SH-SY5Y (cell line): ENCODE measurements around the gene EPHB6.
A peak's percentile ranks its signal among the peaks of the same experiment; 100 is the strongest.

Experiments used
- GATA2 ChIP-seq: IDR thresholded peaks from 2 replicates; pipeline ENCODE4 v1.6.1; 2011; ENCODE audit warnings: mild to moderate bottlenecking, low read depth, low read length
- GATA3 ChIP-seq: IDR thresholded peaks from 2 replicates; pipeline ENCODE4 v1.6.1; 2011; ENCODE audit warnings: low read depth, mild to moderate bottlenecking, low read length, moderate library complexity

The EPHB6 gene, protein sequence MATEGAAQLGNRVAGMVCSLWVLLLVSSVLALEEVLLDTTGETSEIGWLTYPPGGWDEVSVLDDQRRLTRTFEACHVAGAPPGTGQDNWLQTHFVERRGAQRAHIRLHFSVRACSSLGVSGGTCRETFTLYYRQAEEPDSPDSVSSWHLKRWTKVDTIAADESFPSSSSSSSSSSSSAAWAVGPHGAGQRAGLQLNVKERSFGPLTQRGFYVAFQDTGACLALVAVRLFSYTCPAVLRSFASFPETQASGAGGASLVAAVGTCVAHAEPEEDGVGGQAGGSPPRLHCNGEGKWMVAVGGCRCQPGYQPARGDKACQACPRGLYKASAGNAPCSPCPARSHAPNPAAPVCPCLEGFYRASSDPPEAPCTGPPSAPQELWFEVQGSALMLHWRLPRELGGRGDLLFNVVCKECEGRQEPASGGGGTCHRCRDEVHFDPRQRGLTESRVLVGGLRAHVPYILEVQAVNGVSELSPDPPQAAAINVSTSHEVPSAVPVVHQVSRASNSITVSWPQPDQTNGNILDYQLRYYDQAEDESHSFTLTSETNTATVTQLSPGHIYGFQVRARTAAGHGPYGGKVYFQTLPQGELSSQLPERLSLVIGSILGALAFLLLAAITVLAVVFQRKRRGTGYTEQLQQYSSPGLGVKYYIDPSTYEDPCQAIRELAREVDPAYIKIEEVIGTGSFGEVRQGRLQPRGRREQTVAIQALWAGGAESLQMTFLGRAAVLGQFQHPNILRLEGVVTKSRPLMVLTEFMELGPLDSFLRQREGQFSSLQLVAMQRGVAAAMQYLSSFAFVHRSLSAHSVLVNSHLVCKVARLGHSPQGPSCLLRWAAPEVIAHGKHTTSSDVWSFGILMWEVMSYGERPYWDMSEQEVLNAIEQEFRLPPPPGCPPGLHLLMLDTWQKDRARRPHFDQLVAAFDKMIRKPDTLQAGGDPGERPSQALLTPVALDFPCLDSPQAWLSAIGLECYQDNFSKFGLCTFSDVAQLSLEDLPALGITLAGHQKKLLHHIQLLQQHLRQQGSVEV

DNA sequence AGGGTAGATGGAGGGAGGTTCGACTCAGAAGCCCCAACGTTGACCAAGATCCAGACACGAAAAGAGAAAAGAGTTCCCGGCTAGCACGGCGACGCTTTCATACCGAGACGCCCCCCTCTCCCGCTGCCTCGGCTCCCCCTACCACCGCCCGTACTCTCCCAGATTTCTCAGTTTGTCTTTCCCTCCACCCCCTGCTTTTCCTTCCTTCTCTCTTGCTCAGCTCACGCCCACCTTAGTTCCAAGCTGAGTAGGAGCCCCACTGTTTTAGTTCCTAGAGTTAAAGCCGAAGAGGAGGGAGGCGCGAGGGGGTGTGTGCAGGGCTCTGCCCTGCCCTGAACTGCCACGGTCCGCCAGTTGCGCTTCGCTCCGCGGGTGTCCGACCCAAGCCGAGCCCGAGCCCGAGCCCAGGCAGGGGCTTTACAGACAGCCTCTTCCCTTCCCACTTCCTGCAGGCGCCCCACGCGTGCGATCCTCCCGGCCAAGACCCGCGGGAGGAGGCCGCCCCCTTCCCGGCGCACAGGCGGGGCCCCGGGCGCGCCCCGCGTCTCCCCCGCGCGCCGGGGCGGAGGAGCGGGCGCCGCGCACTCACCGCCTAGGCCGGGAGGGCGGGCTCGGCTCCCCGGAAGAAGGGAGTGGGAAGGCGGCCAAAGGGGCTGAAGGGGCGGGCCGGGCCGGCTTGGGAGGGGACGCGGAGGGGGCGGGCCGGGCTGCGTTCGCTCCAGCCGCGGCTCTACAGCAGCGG lies at the start of gene EPHB6:
TSS of gene EPHB6 (plus strand) at position 705 of the 742 bp plus-strand sequence. CDS start 8,152 bp downstream, outside the sequence.
- TF ChIP-seq GATA2 (no peak), GATA3 (no peak)

DNA sequence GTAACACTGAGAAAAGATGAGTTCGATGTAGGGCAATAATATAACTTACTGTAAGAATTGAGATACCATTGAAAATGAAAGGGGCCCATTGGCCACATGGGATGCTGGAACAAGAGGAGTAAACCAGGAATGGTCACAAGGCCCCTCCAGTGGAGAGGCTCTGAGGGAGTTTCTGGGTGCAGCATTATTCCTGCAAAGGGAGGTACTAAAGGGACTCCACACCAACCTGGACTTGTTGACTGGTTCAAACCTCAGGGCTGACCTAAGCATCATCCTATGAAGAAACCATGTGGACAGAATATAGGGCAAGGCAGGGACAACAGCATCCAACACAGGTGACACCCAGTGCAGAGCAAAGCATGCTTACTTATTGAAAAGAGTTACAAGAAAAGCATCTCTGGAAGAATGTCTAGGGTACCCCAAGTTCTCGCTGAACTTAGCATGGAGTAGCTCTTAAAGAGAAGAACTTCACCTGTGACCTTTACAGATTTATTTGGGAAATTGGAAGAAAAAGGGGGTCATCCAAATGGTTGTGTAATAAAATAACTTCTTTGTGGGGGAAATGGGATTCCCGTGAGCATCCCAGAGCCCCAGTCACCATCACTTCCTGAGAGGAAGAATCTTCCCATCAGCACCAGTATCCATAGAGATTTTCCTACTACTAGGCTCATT lies 49.4 kb upstream of the EPHB6 start:
- no peak for TF ChIP-seq GATA3

DNA sequence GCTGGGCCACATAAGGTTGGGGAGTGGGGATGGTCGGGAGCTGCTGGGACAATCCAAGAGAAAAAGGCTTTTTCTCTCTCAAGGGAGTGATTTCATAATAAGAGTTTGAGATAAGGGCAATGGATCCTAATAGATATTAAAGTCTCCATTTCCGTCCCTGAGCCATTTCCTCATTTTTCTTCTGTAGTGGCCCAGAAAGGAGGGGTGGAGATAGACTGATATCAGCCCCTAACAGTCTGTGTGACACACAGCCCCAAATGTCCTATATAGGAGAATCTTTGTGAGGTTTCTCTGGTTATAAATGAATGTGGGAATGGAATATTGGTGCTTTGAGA lies 48.9 kb upstream of the EPHB6 start:
- TF ChIP-seq GATA2: no peak
- no peak for TF ChIP-seq GATA3

DNA sequence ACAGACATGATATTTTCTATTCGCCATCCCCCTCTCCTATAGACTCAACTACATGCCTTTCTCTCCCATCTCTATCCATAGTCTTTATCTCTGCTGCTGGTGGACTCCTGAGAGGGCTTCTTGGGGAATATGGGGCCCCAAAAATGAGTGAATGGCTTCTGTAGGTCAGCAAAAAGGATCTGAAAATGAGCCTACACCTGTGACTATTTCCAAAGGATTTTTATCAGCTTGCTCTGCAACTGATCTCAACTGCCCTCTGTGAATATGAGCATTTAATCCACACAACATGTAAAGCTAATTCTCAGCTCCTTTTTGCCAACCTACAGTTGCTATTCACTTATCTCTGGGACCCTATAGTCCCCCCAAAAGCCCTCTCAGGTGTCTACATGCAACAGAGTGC lies 47.9 kb upstream of the EPHB6 start:
- TF ChIP-seq GATA2 (no peak), GATA3 (no peak)

DNA sequence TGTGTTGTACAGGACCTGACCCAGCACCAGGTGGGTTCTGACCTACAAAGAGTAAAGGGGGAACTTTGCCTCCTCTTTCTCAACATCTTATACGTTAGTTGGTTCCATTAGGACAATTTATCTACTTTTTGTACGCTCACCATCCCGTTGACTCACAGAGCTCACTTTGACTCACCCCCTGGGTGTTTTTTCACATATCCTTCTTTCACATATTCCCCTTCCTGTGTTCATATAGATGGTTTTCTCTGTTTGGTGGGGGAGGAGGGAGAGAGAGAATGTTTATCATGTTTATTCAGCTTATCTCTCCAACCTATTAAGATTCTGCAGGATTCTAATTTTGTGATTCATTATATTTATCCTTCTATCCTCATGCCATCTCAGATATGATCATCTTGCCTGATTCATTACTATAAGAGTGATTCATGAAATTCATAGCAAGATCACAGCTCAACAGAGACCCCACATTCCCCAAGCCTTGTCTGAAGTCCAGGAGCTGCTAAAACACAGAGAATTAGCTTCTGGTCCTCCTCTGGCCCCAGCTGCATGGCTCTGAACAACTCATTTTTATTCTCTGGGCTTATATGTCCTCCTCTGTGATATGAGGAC lies 46.9 kb upstream of the EPHB6 start:
- TF ChIP-seq GATA3 (no peak), GATA2 (no peak)

DNA sequence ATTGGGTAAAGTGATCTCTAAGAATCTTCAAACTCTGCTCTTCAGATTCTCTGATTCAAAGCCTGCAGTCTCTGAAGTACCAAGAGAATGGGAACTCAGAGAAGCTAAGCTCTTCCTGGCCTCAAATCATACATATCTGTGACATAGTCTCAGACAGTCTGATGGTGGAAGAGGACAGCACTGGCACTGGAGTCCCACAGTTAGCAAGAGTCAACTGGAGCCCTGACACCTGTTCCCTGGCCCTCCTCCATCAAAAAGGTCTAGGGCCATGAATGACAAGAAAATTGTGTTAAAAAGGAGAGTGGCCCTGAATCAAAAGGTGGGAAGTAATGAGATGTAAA lies 46.4 kb upstream of the EPHB6 start:
- TF ChIP-seq GATA2 (no peak), GATA3 (no peak)

DNA sequence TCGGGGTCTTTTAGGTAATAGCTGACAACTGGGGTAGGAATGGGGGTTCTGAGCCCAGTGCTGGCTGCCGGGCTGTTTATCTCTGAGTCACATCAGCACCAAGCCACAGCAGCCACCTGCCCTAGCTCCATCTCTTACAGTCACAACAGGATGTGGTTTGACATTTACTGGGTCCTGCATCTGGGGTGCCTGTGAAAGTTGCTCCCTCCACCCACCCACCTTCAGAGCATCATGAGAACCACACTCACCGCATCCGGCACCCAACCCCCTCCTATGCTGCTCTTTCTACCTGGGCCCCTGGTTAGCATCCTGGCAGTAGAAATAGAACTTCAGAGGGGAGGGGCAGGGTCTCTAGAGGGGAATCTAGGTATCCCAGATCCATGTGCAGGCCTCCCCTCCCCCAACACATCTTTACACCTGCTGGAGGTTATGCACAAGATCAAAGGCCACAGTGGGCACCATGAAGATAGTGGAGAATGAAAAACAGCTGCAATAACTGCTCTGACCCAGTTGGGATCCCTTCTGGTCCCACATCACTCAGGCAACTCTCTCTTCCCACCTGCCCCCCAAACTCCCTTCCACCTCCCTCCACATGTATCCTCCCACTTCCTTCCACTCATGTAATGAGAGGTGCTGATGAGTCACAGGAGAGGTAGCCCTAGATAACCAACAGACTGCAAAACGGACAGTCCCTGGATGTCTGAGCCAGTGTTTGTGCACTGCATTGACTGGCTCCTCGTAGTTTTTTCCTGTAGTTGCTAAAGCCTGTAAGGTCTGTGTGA lies 45.9 kb upstream of the EPHB6 start:
- TF ChIP-seq GATA3: no peak
- no peak for TF ChIP-seq GATA2

DNA sequence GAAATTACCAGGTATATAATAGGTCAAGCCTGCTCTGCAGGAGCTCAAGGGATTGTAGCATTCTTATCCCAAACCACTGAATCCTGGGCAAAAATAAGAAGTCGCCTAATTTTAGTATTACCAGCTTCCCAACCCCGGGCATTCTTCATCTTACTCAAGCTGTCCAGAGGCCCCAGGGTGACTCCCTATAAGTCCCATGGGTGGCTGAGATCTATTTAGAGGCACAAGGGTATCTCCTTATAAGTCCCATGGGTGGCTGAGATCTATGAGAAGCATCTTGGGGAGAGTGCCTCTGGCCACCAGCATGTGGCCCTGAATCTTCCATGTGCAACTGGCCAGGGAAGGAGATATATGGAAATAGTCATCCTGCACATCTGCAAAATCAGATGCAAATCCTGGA lies 45.2 kb upstream of the EPHB6 start:
- TF ChIP-seq GATA2: no peak
- no peak for TF ChIP-seq GATA3

DNA sequence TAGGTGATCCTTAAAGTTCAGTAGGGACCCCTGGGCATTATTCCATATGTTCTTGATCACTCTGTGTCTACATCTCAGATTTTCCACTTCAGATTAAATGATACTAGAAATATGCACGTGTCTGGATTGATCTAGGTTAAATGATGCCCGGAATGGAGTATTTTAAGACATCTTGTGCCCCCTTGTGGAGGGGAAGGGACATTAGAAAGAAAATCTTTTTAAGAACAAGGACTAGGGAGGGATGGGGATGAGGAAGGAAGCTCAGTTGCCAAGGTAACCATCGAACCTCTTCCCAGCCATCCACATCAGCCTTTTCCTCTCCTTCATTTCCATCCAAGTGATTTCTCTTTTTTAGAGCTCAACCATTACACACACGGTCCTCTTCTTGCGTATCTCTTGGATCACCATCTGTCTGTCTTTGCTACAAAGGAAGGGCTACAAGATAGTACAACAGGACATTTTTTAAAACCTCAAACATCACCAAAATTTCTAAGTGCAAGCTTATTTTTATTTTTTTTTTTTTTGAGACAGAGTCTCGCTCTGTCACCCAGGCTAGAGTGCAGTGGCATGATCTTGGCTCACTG lies 43.6 kb upstream of the EPHB6 start:
- TF ChIP-seq GATA2: no peak
- no peak for TF ChIP-seq GATA3

DNA sequence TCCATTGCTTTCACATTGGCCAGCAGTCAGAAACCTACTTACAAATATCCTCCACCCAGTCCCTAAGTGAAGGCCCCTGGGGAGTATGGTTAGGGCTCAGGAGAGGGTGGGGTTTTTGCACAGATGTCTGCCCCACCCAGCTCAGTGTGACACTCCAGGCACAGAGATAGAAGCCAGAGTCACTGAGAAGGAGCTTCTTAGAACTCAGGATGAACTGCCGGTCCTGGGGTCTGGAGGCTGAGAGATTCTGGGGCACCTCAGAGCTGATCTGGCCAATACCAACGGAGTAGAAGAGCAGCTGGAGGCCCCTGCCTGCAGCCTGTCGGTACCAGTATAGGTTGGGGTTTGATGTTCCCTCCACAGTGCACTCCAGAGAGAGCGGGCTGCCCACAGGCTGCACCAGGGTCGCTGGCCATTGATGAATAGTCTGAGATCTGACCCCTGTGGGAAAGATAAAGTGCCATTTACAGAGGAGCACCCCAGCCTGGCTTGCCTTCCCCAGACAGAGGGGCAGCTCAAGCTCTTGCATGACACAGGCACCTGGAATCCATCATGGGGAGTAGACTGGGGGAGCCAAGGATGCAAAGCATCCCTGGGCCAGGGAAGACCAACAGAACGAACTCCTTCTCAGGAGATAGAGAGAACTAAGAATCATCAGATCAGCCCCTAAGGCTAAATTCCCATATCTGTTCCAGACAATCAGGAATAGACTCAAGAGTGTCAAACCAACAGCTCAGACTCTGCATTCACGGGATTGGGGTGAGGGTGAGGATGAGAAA lies 42.2 kb upstream of the EPHB6 start:
- TF ChIP-seq GATA3 (no peak), GATA2 (0 out of 2 replicates have a peak, but pooled peaks have one; percentile 10)

DNA sequence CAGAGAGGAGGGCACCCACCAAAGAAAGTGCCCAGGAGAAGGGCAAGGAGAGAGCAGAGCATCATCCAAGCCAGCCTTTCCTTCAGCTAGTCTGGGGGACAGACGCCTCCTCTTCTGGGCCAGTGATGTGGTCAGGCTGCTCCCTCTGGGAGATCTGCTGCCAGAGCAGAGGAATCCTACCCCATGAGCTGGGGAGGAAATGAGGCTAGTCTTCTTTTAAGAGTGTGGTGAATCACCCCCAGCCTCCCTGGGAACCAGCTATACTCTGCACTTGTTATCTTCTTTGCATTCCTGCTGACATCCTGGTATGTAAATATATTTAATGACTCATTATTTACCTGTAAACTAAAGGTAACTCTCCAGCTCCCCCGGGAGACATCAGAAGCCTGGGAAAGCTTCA lies 41.6 kb upstream of the EPHB6 start:
- TF ChIP-seq GATA3 (no peak), GATA2 (no peak)

DNA sequence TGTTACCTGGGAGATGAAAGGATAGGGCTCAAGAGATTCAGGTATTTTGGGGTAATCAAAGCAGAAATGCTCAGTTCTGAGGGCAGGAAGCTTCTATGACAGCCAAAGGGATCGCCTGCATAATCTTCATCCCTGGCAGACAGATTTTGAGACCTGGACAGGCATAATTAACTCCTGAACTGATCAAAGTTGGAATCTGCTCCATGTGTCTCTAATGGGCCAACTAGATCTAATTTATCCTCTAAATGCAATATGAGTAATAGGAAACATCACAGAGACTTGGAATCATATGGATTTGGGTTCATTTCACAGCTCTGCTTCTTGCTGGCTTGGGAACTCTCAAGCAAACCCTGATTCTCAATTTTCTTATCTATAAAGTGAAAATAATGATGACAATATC lies 41.2 kb upstream of the EPHB6 start:
- TF ChIP-seq GATA2 (peak; percentile 76), GATA3 (peak; percentile 45)
